ENCODE results near the gene RALGPS1.

- TF ChIP-seq CTCF (IDR thresholded peaks at IDR 0.05; ENCODE audit: insufficient read depth, low read length), result no peak
- no peak for TF ChIP-seq GABPA (IDR thresholded peaks at IDR 0.05; ENCODE audit: low read depth)
- TF ChIP-seq POLR2AphosphoS5 (IDR thresholded peaks at IDR 0.05; ENCODE audit: low read depth), result no peak
- no peak for TF ChIP-seq REST (IDR thresholded peaks at IDR 0.05; ENCODE audit: insufficient replicate concordance, low read depth)
- no peak for TF ChIP-seq SPI1 (IDR thresholded peaks at IDR 0.05; ENCODE audit: borderline replicate concordance, low read depth)
These were observed 267.1 kb downstream of the RALGPS1 start for GRCh38 chr9:127181595-127182190.
